Chondrocyte (in vitro differentiated cells): ENCODE data around the gene SNRNP70. TPM values are rescaled to one million over a fixed set of nuclear protein-coding genes. Genes with fewer than 3 reads are reported as not detected.
A peak's percentile ranks its signal among the peaks of the same experiment; 100 is the strongest.

Experiments
- DNase-seq: peaks from one replicate; pipeline ENCODE4 v3.0.0; 2021; ENCODE audit warnings: mixed read lengths, low spot score
- H3K27ac Mint-ChIP-seq: one replicate; pipeline ENCODE4 v1.8.0; 2021; ENCODE audit warnings: mild to moderate bottlenecking, moderate library complexity, mixed read lengths; ENCODE audit not compliant: unreplicated experiment
- H3K27me3 Mint-ChIP-seq: 2 replicates; pipeline ENCODE4 v1.8.0; 2021; ENCODE audit warnings: low read depth, mixed read lengths
- H3K36me3 Mint-ChIP-seq: 2 replicates; pipeline ENCODE4 v1.8.0; 2021; ENCODE audit warnings: low read depth, mixed read lengths
- H3K4me1 Mint-ChIP-seq: 2 replicates; pipeline ENCODE4 v1.8.0; 2021; ENCODE audit warnings: low read depth, mild to moderate bottlenecking, mixed read lengths
- H3K4me3 Mint-ChIP-seq: one replicate; pipeline ENCODE4 v1.8.0; 2021; ENCODE audit warnings: mild to moderate bottlenecking, moderate library complexity, mixed read lengths; ENCODE audit not compliant: unreplicated experiment
- H3K9me3 Mint-ChIP-seq: 2 replicates; pipeline ENCODE4 v1.8.0; 2021; ENCODE audit warnings: low read depth, mixed read lengths
- CTCF ChIP-seq: fragments of 200-600 bp; sonication (generic); IDR thresholded peaks from 2 replicates; pipeline ENCODE4 v1.5.0; 2021; ENCODE audit warnings: antibody characterized with exemption, mild to moderate bottlenecking, moderate library complexity
- total RNA-seq: library from RNA; stranded (reverse); gene quantifications from 3 replicates; pipeline ENCODE4 v1.2.1, GENCODE V29; 2021

The SNRNP70 gene
- total RNA-seq, 1 donor from 2014 or later = 151 TPM

GRCh38 chr19:49104229-49104864 lies 19.1 kb downstream of the SNRNP70 start:
- Mint-ChIP-seq H3K9me3 (no peaks in the 10 kb centered on the region), H3K4me3 (no peak overlapping the region), H3K4me1 (peaks cover 10% of the 10 kb centered on the region), H3K27ac (no peak overlapping the region), H3K36me3 (peaks cover 40% of the 10 kb centered on the region), H3K27me3 (no peaks in the 10 kb centered on the region)
- no peak for DNase-seq
- TF ChIP-seq CTCF = no peak

- Mint-ChIP-seq H3K36me3 (peaks cover 28% of the 10 kb centered on the region), H3K27me3 (no peaks in the 10 kb centered on the region), H3K4me3 (no peak overlapping the region), H3K27ac (no peak overlapping the region), H3K4me1 (peaks cover 26% of the 10 kb centered on the region), H3K9me3 (no peaks in the 10 kb centered on the region)
- peak; percentile 88 for TF ChIP-seq CTCF
- DNase-seq = no peak
Measured at GRCh38 chr19:49106648-49107135, 21.4 kb downstream of the SNRNP70 start.

- TF ChIP-seq CTCF = no peak
- Mint-ChIP-seq H3K4me3 (no peak overlapping the region), H3K9me3 (no peaks in the 10 kb centered on the region), H3K4me1 (peaks cover 26% of the 10 kb centered on the region), H3K27ac (no peak overlapping the region), H3K27me3 (no peaks in the 10 kb centered on the region), H3K36me3 (peaks cover 26% of the 10 kb centered on the region)
- no peak for DNase-seq
Measured at GRCh38 chr19:49107625-49108459, 22.6 kb downstream of the SNRNP70 start.

GRCh38 chr19:49109051-49109450 lies 23.8 kb downstream of the SNRNP70 start:
- Mint-ChIP-seq H3K9me3 (no peaks in the 10 kb centered on the region), H3K4me1 (peaks cover 35% of the 10 kb centered on the region), H3K4me3 (no peak overlapping the region), H3K27ac (peak overlapping the region; percentile 52), H3K36me3 (peaks cover 26% of the 10 kb centered on the region), H3K27me3 (no peaks in the 10 kb centered on the region)
- no peak for DNase-seq
- TF ChIP-seq CTCF = no peak

GRCh38 chr19:49109569-49110233 lies 24.4 kb downstream of the SNRNP70 start:
- Mint-ChIP-seq H3K9me3 (no peaks in the 10 kb centered on the region), H3K4me1 (peaks cover 35% of the 10 kb centered on the region), H3K36me3 (peaks cover 25% of the 10 kb centered on the region), H3K27me3 (no peaks in the 10 kb centered on the region), H3K4me3 (no peak overlapping the region), H3K27ac (no peak overlapping the region)
- no peak for DNase-seq
- no peak for TF ChIP-seq CTCF
